ENCODE data around the gene ZNF658. TPM values are rescaled to one million over a fixed set of nuclear protein-coding genes. Genes with fewer than 3 reads are reported as not detected.
"Not testable (repeated sequence)": the region's sequence is repeated elsewhere in the genome, so short reads cannot be mapped to it uniquely, and the experiment has no call there.

The ZNF658 gene
- total RNA-seq, 1 donor from 2014 or later: 8.0 TPM

DNA sequence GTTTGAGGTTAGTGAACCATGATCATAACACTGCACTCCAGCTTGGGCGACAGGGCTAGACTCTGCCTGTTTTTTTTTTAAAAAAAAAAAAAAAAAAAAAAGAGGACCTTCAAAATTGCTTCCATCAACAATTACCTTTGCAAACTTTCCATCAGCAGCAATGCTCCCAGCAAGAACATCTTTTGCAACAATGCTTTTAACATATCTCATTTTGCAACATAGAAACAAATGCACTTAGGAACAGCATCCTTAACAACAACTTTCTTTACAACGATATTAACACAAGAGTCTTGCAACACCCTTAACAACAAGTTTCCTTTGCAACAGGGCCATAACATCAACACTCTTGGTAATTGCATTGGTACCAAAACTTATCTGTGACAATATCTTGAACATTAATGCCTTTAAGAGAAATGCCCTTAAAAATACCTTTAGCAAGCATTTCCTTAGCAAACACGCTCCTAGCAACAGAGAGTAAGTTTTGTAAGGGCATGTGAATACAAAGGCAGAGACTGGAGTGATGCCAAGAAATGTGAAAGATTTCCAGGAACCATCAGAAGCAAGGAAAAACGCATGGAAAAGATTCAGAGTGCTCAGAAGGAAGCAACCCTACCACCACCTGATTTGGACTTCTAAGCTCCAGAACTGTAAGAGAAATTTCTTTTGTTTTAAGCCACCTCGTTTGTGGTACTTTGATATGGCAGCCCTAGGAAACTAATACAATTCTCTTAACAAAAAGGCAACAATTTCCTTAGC is 42.1 kb downstream of the ZNF658 start:
- H3K9me3 Mint-ChIP-seq; H3K27ac Mint-ChIP-seq (ENCODE audit: unreplicated experiment); H3K4me3 Mint-ChIP-seq; DNase-seq (ENCODE audit: low read depth, low spot score); H3K27me3 Mint-ChIP-seq (ENCODE audit: low read depth); H3K36me3 Mint-ChIP-seq (ENCODE audit: low read depth); H3K4me1 Mint-ChIP-seq: not testable (repeated sequence)

DNA sequence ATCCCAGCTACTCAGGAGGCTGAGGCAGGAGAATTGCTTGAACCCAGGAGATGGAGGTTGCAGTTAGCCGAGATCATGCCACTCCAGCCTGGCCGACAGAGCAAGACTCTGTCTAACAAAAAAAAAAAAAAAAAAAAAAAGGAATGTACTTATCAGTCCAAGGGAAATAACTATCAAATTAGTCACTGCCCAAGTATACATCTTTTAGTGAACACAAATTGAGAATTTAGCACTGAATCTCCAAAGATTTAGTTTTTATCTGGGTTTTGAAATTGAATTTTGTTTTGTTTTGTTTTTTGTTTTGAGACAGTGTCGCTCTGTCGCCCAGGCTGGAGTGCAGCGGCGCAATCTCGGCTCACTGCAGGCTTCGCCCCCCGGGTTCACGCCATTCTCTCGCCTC is 52.1 kb downstream of the ZNF658 start:
- not testable (repeated sequence) for H3K9me3 Mint-ChIP-seq; H3K27ac Mint-ChIP-seq (ENCODE audit: unreplicated experiment); H3K36me3 Mint-ChIP-seq (ENCODE audit: low read depth); H3K4me3 Mint-ChIP-seq; H3K4me1 Mint-ChIP-seq; DNase-seq (ENCODE audit: low read depth, low spot score); H3K27me3 Mint-ChIP-seq (ENCODE audit: low read depth)

Other genes starting within 250 kb of the ZNF658 start
- 0.09 TPM in 1 of 2 replicates, not detected in the other for gene SPATA31A3, start 91.8 kb downstream of the ZNF658 start, total RNA-seq

All from neural crest cell (in vitro differentiated cells).